Spleen (tissue), 7 donors: ENCODE measurements around the gene TMEM205.

Source experiments
- CTCF ChIP-seq, 11 experiments: fragments of 200-600 bp in 7 of 11; fragments of 450-650 bp in 4 of 11; sonication (generic) in 4 of 11; IDR thresholded peaks in 8 of 11; conservative IDR thresholded peaks in 3 of 11; 1 replicate in 7 of 11; 2 replicates in 4 of 11; pipeline versions ENCODE4 v1.4.0 to v1.8.0; 2016 to 2021; ENCODE audit warnings: antibody characterized with exemption in 11 of 11, inconsistent platforms in 4 of 11, mild to moderate bottlenecking in 1 of 11
- POLR2A ChIP-seq, 3 donors: fragments of 450-650 bp; IDR thresholded peaks; one replicate each; pipeline ENCODE4 v1.5.1; 2017; ENCODE audit warnings: antibody characterized with exemption in 3 of 3, mild to moderate bottlenecking in 1 of 3
- POLR2AphosphoS5 ChIP-seq, 3 donors: sonication (generic); formaldehyde crosslinking; IDR thresholded peaks; one replicate each; pipeline ENCODE4 v1.5.1; 2017; ENCODE audit warnings: antibody characterized with exemption in 3 of 3
- donor health status: DM: no; HTN: no; CAD: no; lungs with moderate emphysema.
- donor health status: DM: no; HTN: no; CAD: no.
- donor health status: DM: no; HTN: no; CAD: no.

- no peak for TF ChIP-seq CTCF (IDR thresholded peaks at IDR 0.05 in 8 of 11, conservative IDR thresholded peaks at IDR 0.05 in 3 of 11)
- TF ChIP-seq POLR2A (IDR thresholded peaks at IDR 0.05) = no peak
- TF ChIP-seq POLR2AphosphoS5 (IDR thresholded peaks at IDR 0.05) = no peak
Observed at GRCh38 chr19:11306337-11306736, 39.7 kb downstream of the TMEM205 start.
